ENCODE results near the gene TPO. TPM values are rescaled to one million over a fixed set of nuclear protein-coding genes. Genes with fewer than 3 reads are reported as not detected.

The TPO gene
- total RNA-seq, 2 experiments from 2014 or later: not detected

GRCh38 chr2:1586251-1586922 lies 173.1 kb downstream of the TPO start:
- H3K4me3 Mint-ChIP-seq: no peak overlapping the region
- H3K27me3 Mint-ChIP-seq: peaks cover 19% of the 10 kb centered on the region
- no peaks in the 10 kb centered on the region for H3K36me3 Mint-ChIP-seq
- intact Hi-C loops (cut with micrococcal nuclease): no loop called here
- no peaks in the 10 kb centered on the region for H3K4me1 Mint-ChIP-seq (ENCODE audit: low read depth)
- H3K9me3 Mint-ChIP-seq: no peaks in the 10 kb centered on the region
- POLR2A ChIA-PET: no interaction called here
- DNase-seq: no peak
- CTCF ChIA-PET: interaction anchor here (1.0 to 1.5 kb wide), 2 partner anchors 36 to 733 kb away, joined by 3 read pairs; no protein-coding TSS in a partner anchor
- H3K27ac Mint-ChIP-seq: no peak overlapping the region

- Mint-ChIP-seq H3K27me3 (peaks cover 20% of the 10 kb centered on the region), H3K9me3 (no peaks in the 10 kb centered on the region), H3K4me3 (no peak overlapping the region), H3K36me3 (no peaks in the 10 kb centered on the region), H3K27ac (no peak overlapping the region), H3K4me1 (ENCODE audit: low read depth) (no peaks in the 10 kb centered on the region)
- intact Hi-C loops (cut with micrococcal nuclease): no loop called here
- DNase-seq: no peak
- ChIA-PET POLR2A (no interaction called here), CTCF (interaction anchor here (1.5 kb wide), 1 partner anchor 37 kb away, joined by 3 read pairs; no protein-coding TSS in a partner anchor)
These were observed 173.9 kb downstream of the TPO start for GRCh38 chr2:1586923-1587840.

- Mint-ChIP-seq H3K27me3 (peaks cover 20% of the 10 kb centered on the region), H3K36me3 (no peaks in the 10 kb centered on the region), H3K27ac (no peak overlapping the region), H3K4me1 (ENCODE audit: low read depth) (no peaks in the 10 kb centered on the region), H3K4me3 (no peak overlapping the region), H3K9me3 (no peaks in the 10 kb centered on the region)
- ChIA-PET CTCF (no interaction called here), POLR2A (no interaction called here)
- no peak for DNase-seq
- intact Hi-C loops (cut with micrococcal nuclease): no loop called here
These were observed 175.1 kb downstream of the TPO start for GRCh38 chr2:1588051-1588977.

- POLR2A ChIA-PET: no interaction called here
- H3K4me3 Mint-ChIP-seq: no peak overlapping the region
- H3K4me1 Mint-ChIP-seq (ENCODE audit: low read depth): no peaks in the 10 kb centered on the region
- H3K27me3 Mint-ChIP-seq: peaks cover 20% of the 10 kb centered on the region
- CTCF ChIA-PET: no interaction called here
- no peaks in the 10 kb centered on the region for H3K36me3 Mint-ChIP-seq
- DNase-seq: no peak
- H3K27ac Mint-ChIP-seq: no peak overlapping the region
- H3K9me3 Mint-ChIP-seq: no peaks in the 10 kb centered on the region
- intact Hi-C loops (cut with micrococcal nuclease): no loop called here
These were observed 175.8 kb downstream of the TPO start for GRCh38 chr2:1588978-1589621.

- intact Hi-C loops (cut with micrococcal nuclease): no loop called here
- no peak for DNase-seq
- CTCF ChIA-PET: interaction anchor here (0.5 kb wide), 1 partner anchor 451 kb away, joined by 4 read pairs; no protein-coding TSS in a partner anchor
- Mint-ChIP-seq H3K27ac (no peak overlapping the region), H3K9me3 (no peaks in the 10 kb centered on the region), H3K27me3 (peaks cover 20% of the 10 kb centered on the region), H3K4me1 (ENCODE audit: low read depth) (no peaks in the 10 kb centered on the region), H3K36me3 (no peaks in the 10 kb centered on the region), H3K4me3 (no peak overlapping the region)
- POLR2A ChIA-PET: no interaction called here
These were observed 177.6 kb downstream of the TPO start for GRCh38 chr2:1590596-1591460.

- H3K27ac Mint-ChIP-seq: no peak overlapping the region
- H3K27me3 Mint-ChIP-seq: peaks cover 20% of the 10 kb centered on the region
- CTCF ChIA-PET: interaction anchor here (0.5 kb wide), 1 partner anchor 452 kb away, joined by 4 read pairs; no protein-coding TSS in a partner anchor
- no peak for DNase-seq
- intact Hi-C loops (cut with micrococcal nuclease): no loop called here
- no peaks in the 10 kb centered on the region for H3K36me3 Mint-ChIP-seq
- no peak overlapping the region for H3K4me3 Mint-ChIP-seq
- no peaks in the 10 kb centered on the region for H3K9me3 Mint-ChIP-seq
- H3K4me1 Mint-ChIP-seq (ENCODE audit: low read depth): no peaks in the 10 kb centered on the region
- POLR2A ChIA-PET: no interaction called here
These were observed 178.2 kb downstream of the TPO start for GRCh38 chr2:1591461-1591770.
